Measurements from ENCODE around the gene GRM7.
"Not testable (repeated sequence)": the region's sequence is repeated elsewhere in the genome, so short reads cannot be mapped to it uniquely, and the experiment has no call there.

GRM7 gene

DNA sequence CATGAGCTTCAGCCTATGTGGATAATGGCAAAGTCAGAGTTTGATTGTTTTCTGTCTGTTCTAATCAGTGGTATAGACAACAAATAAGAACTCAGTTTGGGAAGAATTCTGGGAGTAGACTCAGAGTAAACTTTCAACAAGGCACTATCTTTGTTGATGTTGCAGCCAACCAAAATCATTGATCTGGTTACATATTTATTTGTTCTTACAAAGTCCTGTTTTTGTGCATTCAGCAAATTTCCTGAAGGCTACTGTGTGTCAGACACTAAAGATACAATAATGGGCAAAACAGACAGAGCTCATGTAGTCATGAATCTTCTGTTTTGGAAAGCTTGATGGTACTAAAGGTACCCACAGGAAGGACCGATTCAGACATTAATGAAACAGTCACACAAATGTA, 55.0 kb downstream of the GRM7 start:
- no peak for DNase-seq (ENCODE audit: extremely low read depth, low read depth)
- TF ChIP-seq, protein P1, sequence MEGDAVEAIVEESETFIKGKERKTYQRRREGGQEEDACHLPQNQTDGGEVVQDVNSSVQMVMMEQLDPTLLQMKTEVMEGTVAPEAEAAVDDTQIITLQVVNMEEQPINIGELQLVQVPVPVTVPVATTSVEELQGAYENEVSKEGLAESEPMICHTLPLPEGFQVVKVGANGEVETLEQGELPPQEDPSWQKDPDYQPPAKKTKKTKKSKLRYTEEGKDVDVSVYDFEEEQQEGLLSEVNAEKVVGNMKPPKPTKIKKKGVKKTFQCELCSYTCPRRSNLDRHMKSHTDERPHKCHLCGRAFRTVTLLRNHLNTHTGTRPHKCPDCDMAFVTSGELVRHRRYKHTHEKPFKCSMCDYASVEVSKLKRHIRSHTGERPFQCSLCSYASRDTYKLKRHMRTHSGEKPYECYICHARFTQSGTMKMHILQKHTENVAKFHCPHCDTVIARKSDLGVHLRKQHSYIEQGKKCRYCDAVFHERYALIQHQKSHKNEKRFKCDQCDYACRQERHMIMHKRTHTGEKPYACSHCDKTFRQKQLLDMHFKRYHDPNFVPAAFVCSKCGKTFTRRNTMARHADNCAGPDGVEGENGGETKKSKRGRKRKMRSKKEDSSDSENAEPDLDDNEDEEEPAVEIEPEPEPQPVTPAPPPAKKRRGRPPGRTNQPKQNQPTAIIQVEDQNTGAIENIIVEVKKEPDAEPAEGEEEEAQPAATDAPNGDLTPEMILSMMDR (IDR thresholded peaks at IDR 0.05; ENCODE audit: low read depth, low read length), result no peak

DNA sequence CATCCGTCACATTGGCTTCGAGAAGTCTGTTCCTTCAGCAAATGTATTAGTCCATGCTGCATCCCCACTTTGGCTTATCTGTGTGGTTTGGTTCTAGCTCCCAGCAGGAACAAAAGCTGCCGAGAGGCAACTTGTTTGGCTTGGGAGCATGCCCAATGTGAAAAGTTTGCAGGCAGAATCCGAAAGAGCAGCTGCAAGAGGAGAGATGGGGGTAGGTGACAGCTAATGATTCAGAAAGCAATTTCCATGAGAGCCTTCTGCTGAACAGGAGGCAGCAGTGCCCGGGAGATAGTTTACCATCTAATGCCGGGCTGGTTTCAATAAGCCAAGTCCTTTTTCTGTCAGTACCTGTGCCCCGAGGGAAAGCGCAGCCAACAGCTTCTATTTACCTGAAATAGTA, 60.2 kb downstream of the GRM7 start:
- DNase-seq (ENCODE audit: extremely low read depth, low read depth), result no peak
- TF ChIP-seq, protein P1 (IDR thresholded peaks at IDR 0.05; ENCODE audit: low read depth, low read length), result no peak

DNA sequence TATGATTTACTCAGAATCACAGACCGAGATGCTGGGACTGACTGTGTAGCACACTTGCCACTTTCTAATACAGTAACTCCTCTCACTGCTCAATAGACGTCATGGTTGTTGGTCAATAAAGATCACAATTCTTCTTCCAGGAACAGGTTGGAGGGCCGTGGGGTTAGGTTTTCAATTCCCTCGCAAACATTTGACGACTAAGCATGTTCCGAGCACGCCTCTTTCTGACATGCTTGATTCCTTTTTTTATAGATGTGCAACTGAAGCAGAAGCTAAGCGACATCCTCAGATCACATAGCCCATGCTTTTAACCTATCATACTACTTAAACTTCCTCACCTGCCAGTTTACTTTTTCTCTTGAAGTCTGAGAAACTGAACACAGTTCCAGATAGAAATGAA, 61.0 kb downstream of the GRM7 start:
- TF ChIP-seq, protein P1 (IDR thresholded peaks at IDR 0.05; ENCODE audit: low read depth, low read length), result no peak

DNA sequence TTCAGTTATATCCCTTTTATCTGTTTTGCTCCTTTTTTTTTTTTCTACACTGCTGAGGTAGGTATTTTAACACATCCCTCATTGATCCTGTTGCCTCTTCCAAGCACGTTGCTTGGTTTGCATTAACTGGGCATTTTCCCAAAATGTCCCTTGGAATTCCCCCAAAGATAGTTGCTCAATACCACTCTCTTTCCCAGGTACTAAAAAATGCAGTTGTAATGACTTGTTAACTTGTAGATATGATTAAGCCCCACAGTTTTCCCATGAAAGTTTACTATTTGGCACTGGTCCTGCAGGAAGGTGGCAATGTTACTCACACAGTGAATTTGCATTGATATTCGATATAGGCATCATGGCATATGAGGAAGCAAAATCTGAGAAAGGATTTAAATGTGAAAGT, 67.1 kb downstream of the GRM7 start:
- TF ChIP-seq, protein P1 (IDR thresholded peaks at IDR 0.05; ENCODE audit: low read depth, low read length), result no peak
- no peak for DNase-seq (ENCODE audit: extremely low read depth, low read depth)

More for the DNA sequence above, 61.0 kb downstream of the GRM7 start:
- no peak for DNase-seq (ENCODE audit: extremely low read depth, low read depth)

DNA sequence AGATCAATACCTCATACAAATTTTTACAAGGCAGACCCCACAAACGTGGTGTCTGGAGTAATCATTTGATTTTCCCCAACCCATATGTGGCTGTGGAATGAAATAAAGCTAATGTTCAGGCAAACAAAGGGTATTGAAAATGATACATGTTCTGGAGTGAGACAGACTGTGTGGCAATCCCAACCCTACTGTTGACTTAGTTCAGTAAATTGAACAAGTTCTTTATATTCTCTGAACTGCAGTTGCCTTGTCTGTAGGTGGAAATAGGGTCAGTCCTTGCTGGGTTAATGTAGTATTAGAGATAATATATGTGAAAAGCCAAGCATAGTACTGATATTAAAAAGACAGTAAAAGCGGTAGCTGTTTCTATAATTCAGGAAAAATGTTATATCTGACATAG, 69.0 kb downstream of the GRM7 start:
- TF ChIP-seq, protein P1 (IDR thresholded peaks at IDR 0.05; ENCODE audit: low read depth, low read length), result no peak

DNA sequence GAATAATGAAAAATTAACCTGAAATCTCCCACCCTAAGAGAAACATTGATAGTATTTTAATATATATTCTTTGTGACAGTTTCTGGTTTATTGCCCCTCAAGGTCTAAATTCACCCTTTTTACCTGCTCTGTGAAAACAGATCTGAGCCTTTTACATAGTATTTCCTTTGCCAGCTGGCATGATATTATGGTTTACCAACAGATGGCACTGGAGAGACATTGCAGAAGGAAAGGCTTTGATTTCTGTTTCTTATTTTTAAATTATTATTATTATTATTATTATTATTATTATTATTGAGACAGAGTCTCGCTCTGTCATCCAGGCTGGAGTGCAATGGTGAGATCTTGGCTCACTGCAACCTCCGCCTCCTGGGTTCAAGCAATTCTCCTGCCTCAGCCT, 74.5 kb downstream of the GRM7 start:
- not testable (repeated sequence) for DNase-seq (ENCODE audit: extremely low read depth, low read depth)

More for the DNA sequence above, 69.0 kb downstream of the GRM7 start:
- DNase-seq (ENCODE audit: extremely low read depth, low read depth), result no peak

DNA sequence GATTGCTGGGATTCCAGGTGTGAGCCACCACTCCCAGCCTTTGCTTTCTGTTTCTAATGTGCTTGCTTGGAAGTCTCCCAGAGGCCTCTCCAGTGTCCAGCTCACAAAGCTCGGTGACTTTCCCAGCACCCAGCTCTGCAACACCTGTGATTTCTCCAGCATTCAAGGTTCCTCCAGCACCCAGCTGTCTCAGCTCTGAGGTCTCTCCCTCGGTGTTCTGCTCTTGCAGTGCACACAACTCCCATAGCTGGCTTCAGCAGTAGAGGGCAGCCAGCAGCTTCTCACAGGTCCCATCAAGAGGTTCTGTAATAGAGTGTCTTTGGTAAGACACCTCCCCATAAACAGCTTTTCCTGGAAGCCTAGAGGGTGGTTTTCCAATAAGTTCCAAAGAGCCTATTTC, 75.1 kb downstream of the GRM7 start:
- no peak for DNase-seq (ENCODE audit: extremely low read depth, low read depth)
- TF ChIP-seq, protein P1 (IDR thresholded peaks at IDR 0.05; ENCODE audit: low read depth, low read length), result no peak

DNA sequence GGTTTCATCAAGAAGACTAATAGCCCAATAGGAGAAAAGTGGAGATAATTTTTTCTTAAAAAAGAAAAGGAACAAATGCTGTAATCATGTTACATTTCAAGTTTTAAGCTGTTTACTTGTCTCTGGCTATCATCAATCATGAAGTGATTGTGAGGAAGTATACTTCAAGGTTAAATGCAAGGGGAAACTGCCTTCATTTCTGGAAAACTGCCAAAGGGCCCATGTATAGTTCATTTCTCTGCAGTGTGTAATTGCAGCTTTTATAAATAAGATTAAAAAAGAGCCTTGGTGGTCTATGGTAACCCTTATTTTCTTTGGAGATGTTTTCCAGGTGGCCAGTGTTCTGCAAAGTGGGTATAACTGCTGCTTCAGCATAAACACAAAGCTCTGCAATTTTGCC, 101.9 kb downstream of the GRM7 start:
- TF ChIP-seq, protein P1 (IDR thresholded peaks at IDR 0.05; ENCODE audit: low read depth, low read length), result no peak
- no peak for DNase-seq (ENCODE audit: extremely low read depth, low read depth)

All from AG09319 (cell line).